GM19324 (cell line): Measurements from ENCODE around the gene TMEM30A.

ENCODE experiments used
- ATAC-seq: cut with Tn5 transposase; IDR thresholded peaks from one replicate; pipeline ENCODE4 v1.9.1; 2021; ENCODE audit warnings: mild to moderate bottlenecking, moderate library complexity; ENCODE audit not compliant: unreplicated experiment, low FRiP score

Gene TMEM30A

GRCh38 chr6:75220357-75220756 is 64.2 kb downstream of the TMEM30A start:
- no peak for ATAC-seq

GRCh38 chr6:75219263-75219662 is 65.3 kb downstream of the TMEM30A start:
- no peak for ATAC-seq

GRCh38 chr6:75217193-75217592 is 67.4 kb downstream of the TMEM30A start:
- no peak for ATAC-seq

DNA sequence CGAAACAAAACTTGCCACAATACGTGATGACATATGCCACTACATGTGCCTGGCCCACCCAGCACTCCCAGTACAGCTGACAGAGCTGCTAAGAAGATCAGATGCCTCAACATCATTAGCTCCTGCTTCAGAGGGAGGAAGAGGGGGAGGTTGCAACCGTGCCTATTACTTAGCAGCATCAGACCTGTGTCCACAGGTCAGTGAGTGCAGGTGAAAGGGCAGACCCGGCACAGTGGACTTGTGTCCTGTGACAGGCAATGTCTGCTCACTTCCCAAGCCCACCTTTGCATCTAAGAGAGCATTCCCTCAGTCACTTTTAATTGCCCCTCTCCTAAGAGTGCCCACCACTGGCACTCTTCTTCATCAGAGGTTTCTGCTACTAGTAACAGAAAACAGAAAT is 69.3 kb downstream of the TMEM30A start:
- ATAC-seq: no peak

DNA sequence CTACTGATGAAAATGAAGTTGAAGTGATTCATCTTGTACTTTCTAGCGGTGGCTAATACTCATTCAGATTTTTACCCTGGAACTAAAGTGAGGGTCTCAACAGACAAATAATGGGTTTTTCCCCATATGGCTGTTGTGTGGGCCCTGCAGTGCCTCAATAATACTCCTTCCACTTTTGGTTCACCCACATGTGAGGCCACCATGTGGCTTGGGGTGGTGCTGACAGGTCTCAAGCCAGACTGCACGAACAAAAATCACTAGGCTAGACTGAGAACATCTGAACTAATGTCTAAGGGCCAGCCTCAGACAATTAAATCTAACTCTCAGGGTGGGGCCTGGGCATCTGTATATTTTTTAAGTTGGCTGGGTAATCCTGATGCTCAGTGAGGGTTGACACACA is 70.9 kb downstream of the TMEM30A start:
- ATAC-seq: no peak

DNA sequence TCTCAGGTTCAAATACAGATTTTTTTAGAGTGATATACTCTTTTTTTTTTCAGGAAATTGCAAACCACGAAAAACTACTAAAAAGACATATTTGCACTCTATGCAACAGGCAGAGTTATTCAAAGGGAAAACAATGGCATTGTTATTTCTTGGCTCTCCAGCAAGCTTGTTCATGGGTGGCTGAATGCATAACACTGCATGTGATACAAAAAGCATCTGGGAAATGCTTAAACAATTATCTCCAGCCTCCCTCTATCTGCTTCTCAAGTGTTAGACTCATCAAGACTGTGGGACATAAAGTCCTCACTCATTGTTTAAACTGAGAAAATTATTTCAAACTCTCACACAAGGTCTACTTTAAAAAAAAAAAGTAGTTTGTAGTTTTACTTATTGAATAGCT is 71.5 kb downstream of the TMEM30A start:
- no peak for ATAC-seq

DNA sequence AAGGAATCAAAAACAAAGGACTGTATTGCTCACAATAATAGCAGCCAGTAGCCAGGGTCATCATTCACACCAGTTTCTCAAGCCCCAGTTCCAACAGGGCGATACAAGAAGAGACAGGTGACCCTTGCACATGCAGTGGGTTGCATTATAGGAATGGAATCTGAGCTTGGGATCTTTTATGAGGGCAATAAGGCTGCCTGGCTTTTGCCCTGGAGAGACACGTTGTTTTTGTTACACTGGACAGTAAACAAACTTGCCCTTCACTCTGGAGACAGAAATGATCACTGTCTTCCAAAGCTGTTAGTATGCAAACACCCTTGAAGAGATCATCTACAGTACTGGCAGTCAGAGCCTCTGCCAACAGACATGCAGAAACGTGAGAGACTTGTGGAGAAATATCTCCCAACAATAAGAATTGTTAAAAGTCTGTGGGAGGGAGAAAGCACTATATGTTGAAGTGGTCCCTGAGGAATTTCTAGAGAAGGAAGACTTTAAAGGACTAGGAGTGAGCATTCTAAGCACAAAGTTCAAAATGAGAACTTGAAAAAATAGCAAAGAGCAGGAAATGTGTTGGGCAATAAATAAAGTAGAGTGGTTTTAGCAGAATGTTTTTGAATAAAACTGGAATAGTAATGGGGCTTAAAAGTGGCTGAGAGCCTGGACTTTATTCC is 72.5 kb downstream of the TMEM30A start:
- ATAC-seq: no peak

DNA sequence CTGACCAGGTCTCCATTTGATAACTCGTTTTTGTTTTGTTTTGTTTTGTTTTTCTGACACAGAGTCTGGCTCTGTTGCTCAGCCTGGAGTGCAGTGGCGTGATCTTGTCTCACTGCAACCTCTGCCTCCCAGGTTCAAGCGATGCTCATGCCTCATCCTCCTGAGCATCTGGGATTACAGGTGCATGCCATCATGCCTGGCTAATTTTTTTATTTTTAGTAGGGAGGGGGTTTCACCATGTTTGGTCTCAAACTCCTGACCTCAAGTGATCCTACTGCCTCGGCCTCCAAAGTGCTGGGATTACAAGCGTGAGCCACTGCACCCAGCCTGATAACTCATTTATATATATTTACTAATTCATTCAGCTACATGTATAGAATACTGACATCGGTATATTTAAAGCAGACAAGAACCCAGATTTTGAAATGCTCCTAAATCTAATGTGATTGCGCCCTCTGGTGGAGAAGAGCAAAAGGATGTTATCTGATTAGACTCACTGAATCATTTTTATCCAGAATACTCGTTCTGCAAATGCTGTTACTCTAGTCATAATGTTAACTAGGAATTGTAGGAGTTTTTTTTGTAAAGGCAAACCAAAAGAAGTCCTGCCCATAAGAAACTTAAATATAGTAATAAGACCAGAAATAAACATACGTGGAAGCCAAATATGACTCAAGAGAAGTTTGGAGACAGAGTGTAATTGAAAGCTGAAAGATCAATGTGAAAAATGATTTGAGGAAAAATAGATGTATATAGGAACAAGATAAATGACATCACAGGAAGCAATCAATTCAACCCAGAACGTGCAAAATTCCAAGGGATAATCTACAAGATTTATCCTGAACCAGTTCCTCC is 73.5 kb downstream of the TMEM30A start:
- ATAC-seq: no peak

GRCh38 chr6:75209184-75209723 is 75.3 kb downstream of the TMEM30A start:
- no peak for ATAC-seq

DNA sequence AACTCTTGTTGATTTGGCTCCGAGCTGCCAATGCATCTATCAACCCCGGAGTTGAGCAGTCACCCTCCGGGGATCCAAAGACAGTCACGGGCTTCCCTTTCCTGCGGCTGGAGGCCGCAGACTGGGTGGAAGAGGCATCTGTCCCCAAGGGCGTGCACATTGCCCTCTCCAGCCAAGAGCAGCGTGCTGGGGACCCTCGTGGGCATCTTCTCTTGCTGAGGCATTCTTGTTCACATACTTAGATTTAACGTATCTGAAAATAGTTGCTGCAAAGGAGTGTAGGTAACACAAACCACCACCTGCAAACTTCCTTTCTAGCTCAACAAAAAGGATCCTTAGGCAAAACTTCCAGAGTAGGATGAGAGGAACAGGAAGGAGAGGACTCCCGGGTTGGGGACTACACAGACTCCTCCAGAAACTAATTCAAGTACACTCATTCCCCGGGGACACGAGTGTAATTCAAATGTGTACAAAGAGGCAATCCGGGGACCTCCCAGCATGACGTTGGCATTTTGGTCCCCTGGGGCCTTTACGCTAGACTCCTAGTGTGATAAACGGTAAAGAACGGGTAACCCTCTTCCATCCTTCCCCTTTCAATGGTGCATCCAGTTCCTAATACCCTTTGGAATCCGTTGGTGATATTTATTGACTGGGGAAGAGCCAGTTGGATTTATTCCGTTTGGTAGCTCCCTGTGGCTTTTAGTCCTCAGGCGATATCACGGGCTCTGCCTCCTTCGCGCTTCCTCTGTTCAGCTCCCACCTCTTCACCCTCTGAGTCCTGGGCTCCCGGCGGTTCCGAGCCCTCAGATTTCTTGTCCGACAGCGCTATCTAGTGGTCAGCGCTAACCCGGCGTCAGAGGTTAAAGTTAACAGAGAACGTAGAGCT is 76.1 kb downstream of the TMEM30A start:
- ATAC-seq: peak; percentile 77

DNA sequence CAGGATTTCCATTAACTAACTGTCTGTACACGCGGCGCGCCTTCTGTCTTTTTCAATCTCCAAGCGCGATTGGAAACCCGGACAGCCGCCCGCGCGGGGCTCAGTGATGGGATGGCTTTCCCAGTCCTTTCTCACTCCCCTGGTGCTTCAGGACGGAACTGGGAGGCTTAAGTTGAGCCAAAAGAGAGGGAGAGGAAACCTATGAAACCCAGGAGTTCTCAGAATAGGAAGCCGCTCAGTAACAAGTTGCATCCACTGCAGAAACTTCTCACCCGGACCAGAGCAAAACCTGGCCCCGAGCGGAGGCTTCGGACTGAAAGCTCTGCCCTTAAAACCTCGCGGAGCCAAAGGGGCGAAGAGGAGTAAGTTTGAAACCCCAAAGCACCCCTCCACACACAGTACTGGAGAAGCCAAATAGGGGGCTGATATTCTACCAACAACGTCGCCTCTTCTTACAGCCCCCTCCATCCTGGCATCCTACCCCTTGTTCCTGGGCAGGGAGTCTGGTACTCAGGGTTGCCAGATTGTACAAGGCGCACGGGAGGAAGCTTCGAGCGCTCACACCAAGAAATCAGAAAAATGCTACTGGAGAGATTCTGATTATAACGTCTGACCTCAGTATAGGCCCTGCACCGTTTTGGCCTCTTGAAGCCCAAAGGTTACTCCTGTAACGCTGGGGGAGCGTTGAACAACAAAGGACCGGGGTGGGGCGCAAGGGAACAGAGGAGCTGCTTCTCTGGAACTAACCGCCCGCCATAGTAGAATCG is 77.8 kb downstream of the TMEM30A start:
- ATAC-seq: no peak

DNA sequence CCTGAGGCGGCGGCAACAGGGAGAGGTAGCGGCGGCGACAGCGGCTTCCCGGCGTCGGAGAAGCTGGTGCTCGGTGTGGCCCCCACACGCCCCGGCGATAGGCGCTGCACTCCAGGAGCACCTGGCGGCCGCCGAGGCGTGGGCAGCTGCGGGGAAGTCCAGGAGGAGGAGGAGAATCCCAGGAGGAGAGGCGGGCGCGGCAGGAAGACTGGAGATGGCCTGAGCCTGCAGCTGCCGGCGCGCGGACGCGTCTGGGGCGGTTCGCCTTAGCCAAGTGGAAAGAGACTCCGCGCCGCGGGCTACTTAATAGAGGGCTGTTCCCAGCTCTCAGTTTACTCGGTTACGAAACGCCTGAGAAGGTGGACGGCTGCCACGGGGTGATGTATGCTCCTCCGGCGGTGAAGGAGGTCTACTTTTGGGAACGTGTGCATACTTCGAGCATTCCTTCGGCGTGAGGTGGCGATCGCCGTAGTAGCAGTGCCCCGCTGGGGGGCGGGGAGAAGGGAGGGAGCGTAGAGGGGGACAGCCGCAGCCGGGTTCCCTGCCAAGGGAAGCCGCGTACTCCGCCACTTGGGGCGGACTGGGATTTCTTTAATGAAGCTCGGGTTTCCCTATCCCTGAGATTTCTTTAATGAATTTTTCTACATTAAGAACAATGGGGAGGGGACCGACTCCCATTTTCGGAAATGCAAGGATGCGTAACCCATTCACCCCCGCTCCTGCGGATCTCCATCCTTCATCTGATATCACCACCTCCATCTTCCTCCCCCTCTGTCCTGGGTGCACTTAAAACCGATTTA is 78.6 kb downstream of the TMEM30A start, which contains the start of gene COL12A1:
TSS of gene COL12A1 (minus strand) at position 278 of the 800 bp plus-strand sequence. CDS start 3,261 bp downstream, outside the sequence.
- ATAC-seq: no peak

GRCh38 chr6:75204959-75205775 is 79.4 kb downstream of the TMEM30A start:
- no peak for ATAC-seq

DNA sequence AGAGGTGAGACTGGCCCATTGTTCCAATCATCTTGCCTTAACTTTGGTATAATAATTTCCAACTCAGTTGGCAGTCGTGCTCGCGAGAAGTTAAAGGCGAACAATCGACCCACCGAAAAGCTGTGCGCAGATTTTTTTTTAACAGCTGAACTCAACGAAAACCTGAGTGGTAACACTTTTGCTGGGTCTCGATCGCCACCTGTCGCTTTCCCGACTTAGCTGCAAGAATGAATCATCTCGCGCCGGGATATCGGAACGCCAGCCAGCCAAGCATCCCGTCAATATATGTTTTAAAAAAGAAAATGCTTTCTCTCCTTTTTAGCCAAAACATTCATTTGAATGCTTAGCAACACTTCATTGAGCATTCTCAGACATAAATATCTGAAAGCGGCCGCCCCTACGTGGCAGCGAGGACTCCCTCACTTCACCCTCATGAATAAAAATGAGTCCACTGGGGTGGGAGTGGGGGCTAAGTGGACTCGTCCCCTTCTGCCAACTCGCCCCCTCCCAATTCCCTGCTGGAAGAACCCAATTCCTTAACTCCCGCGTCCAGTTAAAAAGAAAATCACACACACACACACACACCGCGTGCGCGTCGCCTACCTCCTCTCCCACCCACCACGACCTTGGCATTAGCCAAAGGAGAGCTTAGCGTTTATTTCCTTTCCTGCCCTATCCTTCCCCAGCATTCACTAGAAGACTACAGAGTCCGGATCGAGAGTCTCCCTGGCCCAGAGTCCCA is 80.2 kb downstream of the TMEM30A start:
- ATAC-seq: no peak

DNA sequence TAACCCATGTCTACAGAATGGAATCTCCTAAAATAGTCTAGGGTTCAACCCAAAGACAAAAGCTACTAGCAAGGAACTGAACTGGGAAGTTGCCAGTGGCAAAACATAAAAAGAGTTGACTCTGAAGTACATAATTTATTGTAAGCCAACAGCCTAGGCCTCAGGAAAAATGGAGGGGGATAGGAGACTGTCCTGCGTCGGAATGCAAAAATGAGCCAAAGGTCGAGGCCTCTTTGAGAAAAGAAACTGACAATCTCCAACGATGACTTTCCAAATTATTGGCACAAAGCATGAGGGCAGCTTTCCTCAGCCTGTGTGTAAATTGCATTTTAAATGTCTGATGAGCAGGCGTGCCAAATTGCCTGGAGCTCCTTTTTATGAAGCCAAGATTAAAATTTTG is 80.9 kb downstream of the TMEM30A start:
- no peak for ATAC-seq
